GM12878 (cell line): ENCODE data around the gene ZSCAN22.

Experiments used
- BHLHE40 ChIP-seq, 2 experiments: fragments of 450-650 bp in 1 of 2; IDR thresholded peaks; 2 replicates each; pipeline ENCODE4 v1.6.1; 2011 to 2017; ENCODE audit warnings: low read depth in 2 of 2, borderline replicate concordance in 1 of 2, improper control_type of control experiment in 1 of 2, low read length in 1 of 2, mild to moderate bottlenecking in 1 of 2
- CEBPB ChIP-seq, 2 experiments: fragments of 150-350 bp in 1 of 2; IDR thresholded peaks; 2 replicates each; pipeline ENCODE4 v1.6.1; 2012 to 2014; ENCODE audit warnings: low read depth in 2 of 2, low read length in 2 of 2, borderline replicate concordance in 1 of 2, inconsistent platforms in 1 of 2
- EZH2 ChIP-seq: IDR thresholded peaks from 2 replicates; pipeline ENCODE4 v1.6.1; 2012; ENCODE audit warnings: low read depth, mild to moderate bottlenecking, control low read depth, inconsistent platforms, low read length, borderline replicate concordance; ENCODE audit not compliant: control insufficient read depth
- IKZF1 ChIP-seq: fragments of 450-650 bp; conservative IDR thresholded peaks from 2 replicates; pipeline ENCODE4 v1.6.1; 2017; ENCODE audit warnings: antibody characterized with exemption, mild to moderate bottlenecking
- MYC ChIP-seq: IDR thresholded peaks from 2 replicates; pipeline ENCODE4 v1.6.1; 2011; ENCODE audit warnings: mild to moderate bottlenecking, low read length, moderate library complexity, inconsistent platforms; ENCODE audit not compliant: insufficient read depth, insufficient replicate concordance, insufficient read length, severe bottlenecking
- PAX5 ChIP-seq: IDR thresholded peaks from 2 replicates; pipeline ENCODE4 v1.6.1; 2011; ENCODE audit warnings: low read depth, low read length, borderline replicate concordance
- POLR2A ChIP-seq: IDR thresholded peaks from 2 replicates; pipeline ENCODE4 v1.6.1; 2011; ENCODE audit warnings: low read depth, mild to moderate bottlenecking, low read length
- POLR2AphosphoS5 ChIP-seq: IDR thresholded peaks from 2 replicates; pipeline ENCODE4 v1.6.1; 2011; ENCODE audit warnings: mild to moderate bottlenecking, low read length, inconsistent platforms
- RAD21 ChIP-seq: IDR thresholded peaks from 2 replicates; pipeline ENCODE4 v1.6.1; 2011; ENCODE audit warnings: mild to moderate bottlenecking, low read depth, low read length, moderate library complexity; ENCODE audit not compliant: insufficient read depth
- RB1 ChIP-seq: fragments of 450-650 bp; formaldehyde crosslinking; IDR thresholded peaks from 2 replicates; pipeline ENCODE4 v1.6.1; 2017; ENCODE audit warnings: mild to moderate bottlenecking, borderline replicate concordance
- TBL1XR1 ChIP-seq: IDR thresholded peaks from 2 replicates; pipeline ENCODE4 v1.6.1; 2012; ENCODE audit warnings: low read depth, low read length, improper control_type of control experiment
- WRNIP1 ChIP-seq: IDR thresholded peaks from 2 replicates; pipeline ENCODE4 v1.6.1; 2011; ENCODE audit warnings: low read depth, low read length, improper control_type of control experiment, borderline replicate concordance

- TF ChIP-seq BHLHE40 (IDR thresholded peaks at IDR 0.05; ENCODE audit: borderline replicate concordance in 1 of 2, low read depth in 2 of 2, low read length in 1 of 2) (no peak), RAD21 (no peak), IKZF1 (no peak), POLR2A (no peak), TBL1XR1 (no peak), PAX5 (no peak), WRNIP1 (no peak), MYC (no peak), RB1 (no peak), CEBPB (IDR thresholded peaks at IDR 0.05; ENCODE audit: borderline replicate concordance in 1 of 2, low read depth in 2 of 2, low read length in 2 of 2) (no peak), POLR2AphosphoS5 (no peak), EZH2 (no peak)
Observed at GRCh38 chr19:58368561-58369360, 42.0 kb downstream of the ZSCAN22 start.
